Gastroesophageal sphincter (tissue), 3 donors: Measurements from ENCODE around the gene SIRPB1.

Experiments used
- POLR2A ChIP-seq, 2 donors: fragments of 450-650 bp; IDR thresholded peaks; one replicate each; pipeline ENCODE4 v1.6.1; 2017; ENCODE audit warnings: antibody characterized with exemption in 2 of 2, mild to moderate bottlenecking in 2 of 2, moderate library complexity in 1 of 2
- TF ChIP-seq, protein P1 (sequence below), 4 experiments: fragments of 200-600 bp in 2 of 4; fragments of 450-650 bp in 2 of 4; sonication (generic) in 1 of 4; IDR thresholded peaks; one replicate each; pipeline ENCODE4 v1.5.1; 2017 to 2019; ENCODE audit warnings: antibody characterized with exemption in 4 of 4, mild to moderate bottlenecking in 2 of 4, moderate library complexity in 2 of 4

DNA sequence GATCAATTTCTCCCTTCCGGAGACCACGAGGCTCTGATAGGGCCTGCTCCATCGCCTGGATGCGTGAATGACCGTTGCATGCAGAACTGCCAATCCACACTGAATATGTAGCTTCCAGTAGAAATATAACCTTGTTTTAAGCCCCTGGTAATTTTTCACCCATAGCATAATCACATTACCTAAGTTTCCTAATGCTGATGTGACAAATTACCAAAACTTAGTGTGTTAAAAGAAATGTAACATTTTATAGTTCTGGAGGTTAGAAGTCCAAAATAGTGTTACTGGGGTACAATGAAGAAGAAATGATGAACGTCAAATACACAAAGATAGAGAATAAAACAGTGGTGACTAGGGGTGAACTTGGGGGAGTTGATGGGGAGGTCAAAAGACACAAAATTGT is 40.3 kb downstream of the SIRPB1 start:
- no peak for TF ChIP-seq POLR2A (IDR thresholded peaks at IDR 0.05)
- TF ChIP-seq, protein P1, sequence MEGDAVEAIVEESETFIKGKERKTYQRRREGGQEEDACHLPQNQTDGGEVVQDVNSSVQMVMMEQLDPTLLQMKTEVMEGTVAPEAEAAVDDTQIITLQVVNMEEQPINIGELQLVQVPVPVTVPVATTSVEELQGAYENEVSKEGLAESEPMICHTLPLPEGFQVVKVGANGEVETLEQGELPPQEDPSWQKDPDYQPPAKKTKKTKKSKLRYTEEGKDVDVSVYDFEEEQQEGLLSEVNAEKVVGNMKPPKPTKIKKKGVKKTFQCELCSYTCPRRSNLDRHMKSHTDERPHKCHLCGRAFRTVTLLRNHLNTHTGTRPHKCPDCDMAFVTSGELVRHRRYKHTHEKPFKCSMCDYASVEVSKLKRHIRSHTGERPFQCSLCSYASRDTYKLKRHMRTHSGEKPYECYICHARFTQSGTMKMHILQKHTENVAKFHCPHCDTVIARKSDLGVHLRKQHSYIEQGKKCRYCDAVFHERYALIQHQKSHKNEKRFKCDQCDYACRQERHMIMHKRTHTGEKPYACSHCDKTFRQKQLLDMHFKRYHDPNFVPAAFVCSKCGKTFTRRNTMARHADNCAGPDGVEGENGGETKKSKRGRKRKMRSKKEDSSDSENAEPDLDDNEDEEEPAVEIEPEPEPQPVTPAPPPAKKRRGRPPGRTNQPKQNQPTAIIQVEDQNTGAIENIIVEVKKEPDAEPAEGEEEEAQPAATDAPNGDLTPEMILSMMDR (IDR thresholded peaks at IDR 0.05) = no peak
